ENCODE data around the gene SMIM22.

Gene SMIM22

DNA sequence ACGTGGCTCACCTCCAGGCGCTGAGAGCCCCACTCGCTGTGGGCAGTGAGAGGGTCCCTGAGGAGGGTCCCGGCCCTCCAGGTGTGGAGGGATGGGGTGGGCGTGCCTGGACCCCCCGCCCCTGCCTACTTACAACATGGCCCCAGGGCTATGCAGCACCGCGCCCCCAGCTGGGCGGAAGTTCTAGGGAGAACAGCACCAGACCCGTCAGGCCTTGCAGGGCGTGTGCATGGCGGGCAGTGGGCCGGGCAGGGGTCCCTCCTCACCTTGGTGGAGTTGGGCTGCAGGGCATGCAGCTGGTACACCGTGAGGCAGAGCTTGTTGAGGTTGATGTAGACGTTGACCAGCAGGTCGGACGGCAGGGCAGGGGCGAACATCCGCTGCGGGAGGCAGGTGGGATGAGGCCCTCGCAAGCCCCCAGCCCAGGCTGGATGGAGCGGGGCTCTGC is 2.7 kb downstream of the SMIM22 start:
- no peak for DNase-seq

DNA sequence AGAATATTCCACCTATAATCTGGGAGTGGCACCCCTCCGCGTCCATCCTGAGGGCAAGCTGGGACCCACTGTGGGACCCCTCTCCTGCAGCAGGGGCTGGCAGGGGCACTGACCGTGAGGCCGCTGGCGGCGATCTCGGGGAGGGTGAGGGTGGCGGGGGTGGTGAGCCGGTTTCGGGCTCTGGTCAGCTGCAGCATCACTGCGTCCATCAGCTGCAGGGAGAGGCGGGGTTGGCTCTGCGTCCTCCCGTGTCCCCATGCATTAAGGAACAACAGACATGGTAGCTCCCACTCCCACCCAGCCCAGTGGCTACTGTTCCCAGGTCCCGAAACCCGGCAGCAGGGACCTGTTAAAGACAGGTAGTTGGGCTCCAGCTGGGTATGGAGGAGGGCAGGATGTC is 3.3 kb downstream of the SMIM22 start:
- DNase-seq = no peak

DNA sequence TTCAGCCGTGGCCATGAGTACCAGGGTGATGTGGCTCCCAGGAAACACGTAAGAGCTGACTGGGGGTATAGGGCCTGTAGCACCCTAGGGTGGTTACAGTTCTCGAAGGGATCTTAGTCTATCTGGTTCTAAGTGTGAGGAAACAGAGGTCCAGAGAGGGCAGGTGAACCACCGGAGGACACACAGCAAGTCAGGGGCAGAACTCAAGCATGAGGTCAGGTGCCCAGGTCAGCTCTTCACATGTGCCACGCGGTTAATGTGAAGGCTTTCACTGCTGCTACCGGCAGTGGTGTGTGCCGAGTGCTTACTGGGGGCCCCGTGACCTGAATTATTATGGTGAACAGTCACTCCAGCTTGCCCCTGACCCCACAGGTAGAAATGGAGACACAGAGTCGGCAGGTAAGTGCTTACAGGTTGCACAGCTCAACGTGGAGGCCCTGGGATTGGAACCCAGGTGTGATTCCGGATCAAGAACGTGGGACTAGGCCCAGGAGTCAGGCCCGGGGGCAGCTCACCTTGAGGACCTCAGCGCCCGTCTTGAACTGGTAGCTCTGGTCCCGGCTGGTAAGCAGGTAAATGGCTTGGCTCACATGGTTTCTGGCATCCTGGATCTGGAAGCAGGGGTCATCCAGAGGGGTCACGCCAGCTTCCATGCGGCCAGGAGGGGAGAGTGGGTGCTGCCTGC is 4.1 kb downstream of the SMIM22 start:
- DNase-seq = no peak

DNA sequence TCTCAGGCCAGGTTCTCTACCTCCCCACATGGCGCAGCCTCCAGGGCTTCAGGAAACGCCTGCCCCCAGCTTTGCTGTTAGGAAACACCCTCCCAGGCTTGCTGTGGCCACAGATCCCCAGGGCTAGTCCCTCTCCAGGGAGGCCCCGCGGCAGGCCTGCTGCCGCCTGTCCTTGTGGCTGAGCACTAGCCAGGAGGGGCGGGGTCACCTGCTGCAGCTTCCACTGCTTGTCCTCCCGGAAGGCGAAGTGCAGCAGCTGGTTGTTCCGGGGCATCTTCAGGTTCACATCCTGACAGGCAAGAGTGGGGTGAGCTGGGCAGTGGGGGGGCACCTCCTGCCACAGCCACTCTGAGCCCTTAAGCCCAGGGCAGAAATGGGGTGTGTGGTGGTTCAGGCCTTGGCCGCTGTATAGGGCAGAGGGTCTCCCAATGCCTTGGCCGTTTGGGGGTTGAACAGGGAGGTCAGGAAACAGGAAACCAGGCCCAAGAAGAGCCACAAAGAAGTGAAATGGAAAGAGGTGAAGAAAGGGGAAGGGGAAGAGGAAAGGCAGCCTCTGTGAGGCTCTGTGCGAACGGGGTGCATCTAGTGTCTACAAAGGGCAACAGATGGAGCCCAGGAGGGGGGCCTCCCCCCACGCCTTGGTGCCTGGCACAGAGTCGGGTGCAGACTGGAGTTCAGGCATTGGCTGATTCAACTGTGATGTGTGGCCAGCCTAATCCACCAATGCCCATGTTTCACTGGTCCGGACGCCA is 5.3 kb downstream of the SMIM22 start:
- no peak for DNase-seq

DNA sequence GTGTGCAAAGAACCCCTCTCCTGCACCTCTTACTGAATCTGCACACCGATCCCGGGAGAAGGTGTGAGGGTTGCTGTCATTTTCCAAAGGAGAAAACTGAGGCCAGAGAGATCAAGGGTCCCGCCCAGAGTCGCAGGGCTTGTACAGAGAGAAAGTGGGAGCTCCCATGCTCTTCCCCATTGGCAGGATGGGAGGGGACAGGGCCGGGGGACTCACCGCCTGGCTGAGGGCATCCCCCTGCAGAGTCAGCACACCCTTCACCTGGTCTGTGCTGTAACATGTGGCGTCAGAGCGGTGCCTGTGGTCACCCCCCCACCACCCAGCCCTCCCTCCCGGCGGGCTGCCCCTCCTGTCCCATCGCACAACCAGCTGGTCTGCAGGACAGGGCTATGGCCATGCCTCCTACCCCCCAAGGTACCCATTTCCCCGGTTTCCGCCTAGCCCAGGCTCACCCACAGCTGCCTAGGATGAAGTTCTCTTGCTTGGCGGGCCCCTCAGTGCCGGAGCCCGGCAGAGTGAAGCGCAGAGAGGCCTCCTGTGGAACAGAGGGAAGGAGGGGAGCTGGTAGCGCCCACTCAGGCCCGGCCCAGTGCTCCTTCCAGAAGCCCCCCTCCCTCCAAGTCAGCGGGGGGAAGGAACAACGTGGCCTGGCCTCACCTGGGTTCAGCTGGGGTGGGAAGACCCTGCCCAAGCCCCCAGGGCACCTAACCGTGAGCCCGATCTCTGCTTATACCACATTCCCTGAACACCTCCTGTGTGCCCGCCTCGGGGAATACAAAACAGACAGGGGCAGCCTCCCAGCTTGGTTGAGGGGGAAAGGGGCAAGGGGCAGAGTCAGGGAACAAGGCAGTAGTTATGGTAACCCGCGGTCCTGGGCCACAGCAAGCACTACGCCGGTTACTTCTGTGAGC is 6.1 kb downstream of the SMIM22 start:
- no peak for DNase-seq

DNA sequence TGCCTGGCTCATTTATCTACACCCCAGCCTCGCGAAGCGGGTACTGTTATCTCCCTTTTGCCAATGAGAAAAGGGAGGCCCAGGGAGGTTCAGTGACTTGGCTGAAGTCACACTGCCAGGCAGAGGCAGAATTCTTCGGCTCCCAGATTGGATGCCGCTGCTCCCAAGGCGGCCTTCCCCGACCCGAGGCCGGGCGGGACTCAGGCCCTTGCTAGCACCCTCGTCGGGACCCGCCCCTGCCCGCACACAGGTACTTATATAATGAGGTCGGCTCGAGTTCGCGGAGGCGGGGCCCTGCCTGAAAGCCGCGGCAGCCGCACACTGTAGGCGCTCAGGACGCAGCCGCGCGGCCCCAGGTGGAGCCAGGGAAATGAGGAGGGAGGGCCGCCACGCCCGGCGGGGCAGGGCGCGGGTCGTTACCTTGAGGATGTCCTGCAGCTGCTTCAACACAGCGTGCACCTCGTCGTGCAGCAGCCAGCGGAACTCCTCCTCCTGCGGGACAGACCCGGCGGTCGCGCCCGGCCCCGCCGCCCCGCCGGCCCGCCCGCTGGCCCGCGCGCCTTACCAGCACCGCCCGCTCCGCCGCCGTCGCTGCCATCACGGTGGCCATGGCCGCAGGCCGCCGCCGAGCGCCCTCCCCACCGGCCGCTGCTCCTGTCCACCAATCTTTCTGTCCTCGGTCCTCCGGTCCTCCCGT is 6.9 kb downstream of the SMIM22 start, which contains the start of gene ROGDI:
Gene ROGDI (minus strand): TSS at position 672 of the 697 bp plus-strand sequence. CDS start 62 bp downstream, at position 610.
- peak; percentile 78 to 85 (median 82) for DNase-seq

DNA sequence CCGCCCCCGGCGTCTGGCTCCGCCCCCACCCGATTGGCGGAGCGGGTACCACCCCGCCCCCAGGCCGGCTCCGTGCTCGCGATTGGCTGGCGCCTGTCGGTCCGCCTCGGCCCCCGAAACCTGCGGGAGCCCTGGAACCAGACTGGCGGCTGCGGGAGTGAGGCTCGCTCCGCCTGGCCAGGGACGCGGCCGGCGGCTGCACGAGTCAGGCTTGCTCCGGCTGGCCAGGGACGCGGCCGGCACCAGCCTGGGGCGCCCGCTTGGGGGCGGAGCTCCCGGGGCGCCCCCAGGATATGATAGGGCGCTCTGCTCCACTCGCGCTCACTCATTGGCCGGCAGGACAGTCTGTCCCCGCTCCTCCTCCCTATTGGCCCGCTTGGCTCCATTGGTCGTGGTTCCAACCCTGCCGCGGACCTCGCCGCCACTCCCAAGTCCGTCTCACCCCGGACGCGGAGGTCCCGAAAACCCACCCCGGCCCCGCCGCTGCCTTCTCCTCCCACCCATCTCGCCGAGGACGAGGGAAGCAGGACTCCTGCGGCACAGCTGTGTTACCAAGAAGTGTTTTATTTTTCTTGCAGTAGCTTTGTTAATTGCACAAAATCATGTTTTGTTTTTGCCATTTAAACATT is 7.6 kb downstream of the SMIM22 start:
- peak; percentile 80 to 87 (median 84) for DNase-seq

DNA sequence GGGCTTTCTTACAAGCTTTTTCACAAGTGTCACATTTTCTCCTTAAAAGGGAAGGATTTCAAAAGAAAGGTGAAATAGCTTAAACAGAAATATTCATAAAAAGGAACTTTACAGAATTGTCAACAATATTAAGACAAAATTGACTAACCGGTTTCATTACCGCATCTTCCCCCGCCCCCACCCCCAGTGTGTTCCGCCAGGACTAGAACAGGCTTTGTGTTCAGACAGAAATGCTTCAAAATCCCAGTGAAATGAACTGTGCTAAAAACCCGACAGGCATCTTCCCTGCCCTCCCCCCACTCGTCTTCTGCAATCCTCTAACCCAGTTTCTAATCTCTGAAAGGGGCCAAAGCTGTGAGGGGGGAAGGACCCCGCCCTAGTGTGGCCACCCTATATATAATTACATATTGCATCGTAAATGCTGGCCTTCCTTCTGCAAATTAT is 8.3 kb downstream of the SMIM22 start:
- DNase-seq = no peak

DNA sequence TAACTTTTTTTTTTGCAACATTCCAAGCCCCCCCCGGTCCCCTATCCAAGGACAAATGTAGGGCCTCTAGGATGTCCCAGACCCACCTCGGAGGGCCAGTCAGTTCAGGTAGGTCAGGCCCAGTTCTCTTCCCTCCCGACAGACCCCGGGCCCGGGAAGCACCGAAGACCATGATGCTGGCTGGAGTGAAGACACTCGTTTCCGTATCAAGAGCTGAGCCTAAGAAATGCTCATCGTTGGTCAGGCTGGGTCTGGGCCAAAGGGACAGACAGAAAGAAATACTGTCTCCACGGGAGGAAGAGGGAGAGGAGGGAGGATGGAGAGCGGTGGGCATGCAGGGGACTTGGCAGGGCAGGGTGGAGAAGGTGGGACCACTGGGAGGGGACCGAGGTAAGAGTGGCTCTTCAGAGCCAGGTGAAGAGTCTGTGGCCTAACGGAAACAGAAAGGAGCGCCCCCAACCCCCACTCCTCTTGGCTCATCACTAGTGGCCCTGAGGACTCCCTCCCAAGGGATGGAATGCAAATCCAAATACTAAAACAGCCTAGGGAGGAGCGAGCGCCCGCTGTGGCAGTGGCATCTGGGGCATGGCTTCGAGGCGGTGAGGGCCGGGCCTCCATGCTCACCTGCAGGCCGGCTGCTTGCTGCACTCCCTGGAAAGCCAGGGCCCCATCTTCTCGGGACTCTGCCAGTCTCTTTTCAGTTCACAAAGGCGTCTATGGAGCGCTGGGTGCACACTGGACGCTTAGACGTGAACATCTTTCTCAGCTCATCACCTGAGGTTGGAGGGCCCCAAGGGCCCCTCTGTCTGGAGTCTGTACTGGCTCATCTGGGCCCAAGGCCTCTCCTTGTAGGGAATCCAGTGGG is 9.0 kb downstream of the SMIM22 start:
- no peak for DNase-seq

DNA sequence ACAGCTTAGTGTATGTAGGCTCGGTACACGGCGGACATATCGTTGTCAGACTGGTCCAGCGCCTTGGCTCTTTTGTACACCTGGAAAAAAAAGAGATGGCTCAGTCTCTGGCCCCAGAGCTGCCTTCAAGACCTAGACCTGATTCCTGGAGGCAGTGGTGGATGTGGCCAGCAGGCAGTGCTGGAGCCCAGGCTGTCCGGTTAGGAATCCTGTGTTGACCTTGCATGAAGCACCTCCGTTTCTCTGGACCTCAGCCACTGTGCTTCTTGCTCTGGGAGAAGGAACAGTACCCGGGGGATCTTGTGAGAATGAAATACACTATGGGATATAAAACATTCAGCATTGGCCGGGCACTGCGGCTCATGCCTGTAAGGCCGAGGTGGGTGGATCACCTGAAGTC is 10.1 kb downstream of the SMIM22 start:
- DNase-seq = no peak

DNA sequence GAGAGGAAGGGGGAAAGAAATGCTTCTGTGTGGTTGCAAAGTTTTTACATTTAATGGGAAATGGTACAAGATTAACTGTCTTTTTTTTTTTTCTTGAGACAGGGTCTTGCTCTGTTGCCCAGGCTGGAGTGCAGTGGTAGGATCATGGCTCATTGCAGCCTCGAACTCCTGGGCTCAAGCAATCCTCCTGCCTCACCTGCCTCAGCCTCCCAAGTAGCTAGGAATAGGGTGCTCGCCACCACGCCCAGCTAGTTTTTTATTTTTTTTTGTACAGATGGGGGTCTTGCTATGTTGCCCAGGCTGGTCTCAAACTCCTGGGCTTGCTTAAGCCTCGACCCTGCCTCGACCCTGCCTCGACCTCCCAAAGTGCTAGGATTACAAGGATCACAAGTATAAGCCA is 11.1 kb downstream of the SMIM22 start:
- DNase-seq = no peak

DNA sequence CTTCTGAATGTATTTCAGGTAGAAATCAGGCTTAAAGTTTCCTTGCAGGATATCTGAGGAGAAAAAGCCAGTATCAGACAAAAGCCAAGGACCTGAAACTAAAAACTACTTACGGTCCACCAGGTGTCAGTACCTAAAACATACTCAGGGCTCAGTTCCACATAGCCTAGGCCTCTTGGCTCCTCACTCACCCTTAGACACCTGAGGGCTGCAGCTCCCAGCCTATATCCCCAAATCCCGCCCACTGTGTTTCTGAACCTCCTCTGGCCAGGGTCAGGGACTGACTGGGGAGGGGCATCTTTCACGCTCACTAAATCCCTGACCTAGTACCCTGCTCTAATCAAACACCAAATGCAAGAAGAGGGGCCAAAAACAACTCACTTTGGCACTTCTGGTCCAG is 16.1 kb downstream of the SMIM22 start:
- no peak for DNase-seq

DNA sequence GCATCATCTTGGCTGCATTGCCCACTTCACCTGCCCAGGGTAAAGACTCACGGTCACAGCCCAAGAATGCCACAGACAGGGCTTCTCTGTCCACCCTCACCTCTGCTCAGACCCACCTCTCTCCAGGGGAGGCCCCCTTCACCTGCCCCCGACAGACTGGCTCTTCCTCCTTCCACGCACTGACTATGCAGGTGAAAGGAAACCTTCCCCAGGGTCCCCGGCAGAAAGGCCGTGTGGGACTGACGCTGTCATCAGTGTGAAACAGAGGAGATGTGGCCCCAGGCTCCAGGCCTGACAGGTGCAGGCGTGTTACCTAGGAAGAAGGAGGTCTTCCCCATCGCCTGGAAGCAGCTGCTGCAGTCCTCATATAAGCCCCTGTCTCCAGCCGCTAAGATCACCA is 16.6 kb downstream of the SMIM22 start:
- no peak for DNase-seq

DNA sequence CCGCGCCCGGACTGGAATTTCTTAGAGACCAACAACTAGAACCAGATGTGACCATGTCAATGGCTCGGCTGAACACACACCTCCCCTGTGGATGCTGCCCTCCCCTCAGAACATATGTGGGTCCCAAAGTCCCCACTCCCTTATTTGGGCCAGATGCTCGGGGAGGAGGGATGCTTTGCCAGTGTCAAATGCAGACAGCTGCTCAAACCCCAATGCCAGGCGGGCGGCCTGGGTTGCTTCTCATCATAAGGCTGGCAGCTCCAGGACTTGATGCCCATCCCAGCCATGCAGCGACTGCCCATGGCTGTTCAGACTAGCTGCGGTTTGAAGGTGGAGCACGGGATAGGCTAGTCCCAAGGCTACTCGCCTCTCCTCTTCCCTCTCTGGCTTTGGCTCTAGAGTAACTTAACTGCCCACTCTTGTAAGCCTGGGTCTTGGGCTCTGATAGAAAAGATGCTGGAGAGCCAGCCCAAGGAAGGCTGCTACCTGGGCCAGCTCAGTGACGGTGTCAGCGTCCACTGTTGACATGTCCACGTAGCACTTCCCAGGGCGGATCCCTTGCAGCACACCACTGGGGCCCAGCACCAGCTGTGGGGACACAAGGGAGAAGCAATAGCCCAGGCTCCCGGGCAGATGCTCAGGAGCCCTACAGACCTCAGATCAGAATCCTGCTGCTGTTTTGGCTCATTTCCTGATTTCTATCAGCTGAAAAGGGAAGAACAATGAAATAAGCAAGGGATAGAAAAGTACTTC is 18.3 kb downstream of the SMIM22 start:
- no peak for DNase-seq

DNA sequence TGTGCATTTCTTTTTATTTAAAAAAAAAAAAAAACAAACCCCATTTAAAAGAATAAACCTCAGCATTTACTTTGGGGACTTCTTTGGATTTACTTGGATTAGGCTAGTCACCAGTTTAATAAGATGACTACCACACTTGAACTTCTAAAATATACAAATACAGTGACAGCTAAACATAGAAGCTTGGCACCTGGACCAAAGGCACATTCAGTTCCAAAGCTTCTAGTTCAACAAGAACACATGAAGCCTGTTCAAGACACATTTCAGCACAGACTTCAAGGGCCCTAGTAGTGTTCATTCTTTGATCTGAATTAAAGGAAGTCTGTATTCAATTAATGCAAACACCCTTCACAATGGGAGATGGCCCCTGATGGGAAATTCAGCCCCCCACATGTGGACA is 18.9 kb downstream of the SMIM22 start:
- DNase-seq = no peak

DNA sequence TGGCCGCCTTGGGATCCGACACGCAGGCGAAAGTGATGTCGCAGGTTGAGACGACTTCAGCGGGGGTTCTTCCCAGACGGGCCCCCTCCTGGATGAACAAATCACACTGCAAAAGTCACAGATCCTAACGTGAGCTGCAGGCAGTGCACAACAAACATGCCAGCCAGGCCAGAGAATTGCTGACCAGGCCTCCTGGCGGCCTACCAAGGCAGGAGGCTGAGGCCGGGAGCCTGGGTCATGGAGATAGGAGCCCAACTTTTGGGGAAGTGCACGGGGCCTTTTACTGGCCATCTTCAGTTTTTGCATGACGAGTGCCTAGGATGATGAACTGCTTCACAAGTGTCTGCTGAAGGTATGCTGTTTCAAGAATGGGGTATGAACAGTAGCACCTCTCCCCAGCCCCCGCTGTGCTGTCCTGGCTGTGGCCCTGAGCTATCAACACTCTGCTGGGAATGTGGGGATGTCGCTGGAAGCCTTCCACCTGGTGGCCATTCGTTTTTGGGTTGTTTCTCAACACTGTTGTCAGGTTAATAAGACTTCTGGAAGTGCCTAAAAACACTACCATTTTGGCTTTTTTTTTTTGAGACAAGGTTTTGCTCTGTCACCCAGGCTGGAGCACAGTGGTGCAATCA is 19.5 kb downstream of the SMIM22 start:
- DNase-seq = no peak

DNA sequence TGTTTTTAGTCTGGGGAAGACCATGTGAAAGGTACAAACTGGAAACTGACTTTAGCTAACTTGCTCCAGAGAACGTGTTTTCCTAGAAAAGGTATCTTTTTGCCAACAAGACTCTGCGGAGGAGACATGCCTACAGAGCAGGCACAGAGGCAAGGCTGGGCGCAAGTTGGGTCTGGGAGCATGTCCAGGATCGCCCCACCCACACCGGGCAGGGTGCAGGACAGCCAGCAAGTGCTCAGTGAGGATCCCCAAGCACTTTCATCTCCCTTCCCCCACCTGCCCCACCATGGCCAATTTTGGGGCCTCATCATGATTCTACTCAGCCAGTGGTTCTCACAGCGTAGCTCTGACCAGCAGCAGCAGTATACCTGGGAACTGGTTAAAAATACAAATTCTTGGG is 25.5 kb downstream of the SMIM22 start:
- no peak for DNase-seq

DNA sequence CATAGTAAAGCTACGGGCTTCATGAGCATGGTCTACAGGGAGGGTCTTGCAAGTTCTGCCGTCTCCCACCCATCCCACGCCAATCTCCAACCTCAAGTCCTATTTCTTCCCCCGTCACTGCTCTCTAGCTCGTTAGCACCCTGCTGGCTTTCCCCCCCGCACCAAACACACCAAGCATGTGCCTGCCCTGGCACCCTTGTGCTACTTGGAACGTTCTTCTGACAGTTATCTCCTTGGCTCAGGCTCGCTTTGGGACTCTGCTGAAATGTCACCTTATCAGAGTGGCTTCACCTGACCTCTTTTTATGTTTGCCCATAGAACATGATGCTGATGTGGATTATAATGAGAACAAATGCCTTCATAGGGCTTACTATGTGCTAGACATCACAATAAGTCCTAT is 30.0 kb downstream of the SMIM22 start:
- no peak for DNase-seq

DNA sequence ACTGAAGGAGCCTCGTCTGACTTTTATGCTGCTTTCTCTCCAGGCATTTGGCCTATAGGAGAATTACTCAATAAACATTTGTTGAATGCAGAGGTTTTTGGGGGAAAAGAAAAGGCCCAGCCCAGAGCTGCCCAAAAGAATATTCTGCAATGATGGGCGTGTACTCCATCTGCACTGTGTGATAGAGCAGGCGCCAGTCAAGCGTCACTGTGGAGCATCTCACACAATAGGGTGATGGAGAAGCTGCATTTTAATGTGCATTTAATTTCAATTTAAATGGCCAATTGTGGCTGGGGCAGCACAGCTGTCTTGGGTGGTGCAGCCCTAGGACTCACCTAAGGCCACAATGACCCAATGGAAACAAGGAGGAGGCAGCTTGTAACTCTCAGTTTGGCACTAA is 31.4 kb downstream of the SMIM22 start:
- DNase-seq = no peak

DNA sequence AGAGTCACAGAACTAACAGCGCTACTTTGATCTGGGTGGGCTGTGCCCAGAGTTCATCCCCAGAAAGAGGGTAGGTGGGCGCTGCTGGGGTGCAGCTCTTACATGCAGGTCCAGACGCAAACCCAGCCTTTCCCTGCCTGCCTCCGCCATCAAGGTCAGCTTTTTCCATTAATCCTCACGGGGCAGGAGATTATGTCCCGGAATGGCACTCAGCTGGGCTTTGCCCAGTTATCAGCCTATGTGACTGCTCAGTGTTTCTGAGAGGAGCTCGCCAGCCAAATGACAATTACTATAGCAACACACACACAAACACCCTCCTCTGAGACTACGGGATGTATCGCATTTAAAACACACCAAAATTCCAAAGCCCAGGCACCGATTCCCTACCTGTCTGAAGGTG is 31.8 kb downstream of the SMIM22 start:
- no peak for DNase-seq

Data from T-helper 1 cell (primary cell).